VCaP (cell line): ENCODE results near the gene PFKFB1.

Experiments used
- H3K27ac ChIP-seq: fragments of 450-650 bp; 2 replicates; pipeline ENCODE4 v1.5.1; 2017
- TF ChIP-seq, protein P1 (sequence below): fragments of 450-650 bp; conservative IDR thresholded peaks from 2 replicates; pipeline ENCODE4 v1.5.1; 2017; ENCODE audit warnings: mild to moderate bottlenecking, moderate library complexity

Gene PFKFB1

DNA sequence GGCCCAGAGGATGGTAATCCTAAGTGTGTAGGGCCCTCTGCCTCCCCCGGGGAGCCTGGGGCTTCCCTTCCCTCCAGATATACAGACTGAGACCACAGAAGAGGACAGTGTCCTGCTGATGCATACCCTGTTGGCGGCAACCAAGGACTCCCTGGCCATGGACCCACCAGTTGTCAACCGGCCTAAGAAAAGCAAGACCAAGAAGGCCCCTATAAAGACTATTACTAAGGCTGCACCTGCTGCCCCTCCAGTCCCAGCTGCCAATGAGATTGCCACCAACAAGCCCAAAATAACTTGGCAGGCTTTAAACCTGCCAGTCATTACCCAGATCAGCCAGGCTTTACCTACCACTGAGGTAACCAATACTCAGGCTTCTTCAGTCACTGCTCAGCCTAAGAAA is 71.4 kb downstream of the PFKFB1 start:
- H3K27ac ChIP-seq: no peak overlapping the region
- TF ChIP-seq, protein P1, sequence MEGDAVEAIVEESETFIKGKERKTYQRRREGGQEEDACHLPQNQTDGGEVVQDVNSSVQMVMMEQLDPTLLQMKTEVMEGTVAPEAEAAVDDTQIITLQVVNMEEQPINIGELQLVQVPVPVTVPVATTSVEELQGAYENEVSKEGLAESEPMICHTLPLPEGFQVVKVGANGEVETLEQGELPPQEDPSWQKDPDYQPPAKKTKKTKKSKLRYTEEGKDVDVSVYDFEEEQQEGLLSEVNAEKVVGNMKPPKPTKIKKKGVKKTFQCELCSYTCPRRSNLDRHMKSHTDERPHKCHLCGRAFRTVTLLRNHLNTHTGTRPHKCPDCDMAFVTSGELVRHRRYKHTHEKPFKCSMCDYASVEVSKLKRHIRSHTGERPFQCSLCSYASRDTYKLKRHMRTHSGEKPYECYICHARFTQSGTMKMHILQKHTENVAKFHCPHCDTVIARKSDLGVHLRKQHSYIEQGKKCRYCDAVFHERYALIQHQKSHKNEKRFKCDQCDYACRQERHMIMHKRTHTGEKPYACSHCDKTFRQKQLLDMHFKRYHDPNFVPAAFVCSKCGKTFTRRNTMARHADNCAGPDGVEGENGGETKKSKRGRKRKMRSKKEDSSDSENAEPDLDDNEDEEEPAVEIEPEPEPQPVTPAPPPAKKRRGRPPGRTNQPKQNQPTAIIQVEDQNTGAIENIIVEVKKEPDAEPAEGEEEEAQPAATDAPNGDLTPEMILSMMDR: no peak

DNA sequence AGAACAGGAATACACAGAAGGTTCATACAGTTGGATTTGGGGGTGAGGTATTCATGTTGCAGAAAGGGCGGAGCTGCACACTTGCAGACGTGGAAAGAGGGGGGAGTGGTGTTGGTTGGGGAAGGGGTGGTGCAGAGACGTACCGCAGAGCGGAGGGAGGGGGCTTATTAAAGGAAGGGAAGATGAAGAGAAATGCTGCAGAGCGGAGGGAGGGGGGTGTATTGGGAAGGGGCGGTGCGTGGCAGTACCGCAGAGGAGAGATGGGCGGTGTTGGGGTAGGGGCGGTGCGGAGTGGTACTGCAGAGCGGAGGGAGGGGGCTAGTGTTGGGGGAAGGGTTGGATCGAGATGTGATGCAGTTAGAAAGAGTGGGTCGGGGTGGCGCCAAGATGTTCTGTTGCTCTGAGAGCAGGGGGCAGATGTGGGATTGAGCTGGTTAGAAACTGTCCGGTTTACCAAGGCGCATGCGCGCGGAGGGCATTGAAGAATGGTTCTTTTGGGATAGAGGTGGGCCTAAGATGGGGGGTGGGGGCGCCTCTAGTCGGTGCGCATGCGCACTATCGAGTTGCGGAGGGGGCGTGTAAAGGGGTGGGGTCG is 72.5 kb downstream of the PFKFB1 start:
- TF ChIP-seq, protein P1: no peak
- H3K27ac ChIP-seq: no peak overlapping the region

DNA sequence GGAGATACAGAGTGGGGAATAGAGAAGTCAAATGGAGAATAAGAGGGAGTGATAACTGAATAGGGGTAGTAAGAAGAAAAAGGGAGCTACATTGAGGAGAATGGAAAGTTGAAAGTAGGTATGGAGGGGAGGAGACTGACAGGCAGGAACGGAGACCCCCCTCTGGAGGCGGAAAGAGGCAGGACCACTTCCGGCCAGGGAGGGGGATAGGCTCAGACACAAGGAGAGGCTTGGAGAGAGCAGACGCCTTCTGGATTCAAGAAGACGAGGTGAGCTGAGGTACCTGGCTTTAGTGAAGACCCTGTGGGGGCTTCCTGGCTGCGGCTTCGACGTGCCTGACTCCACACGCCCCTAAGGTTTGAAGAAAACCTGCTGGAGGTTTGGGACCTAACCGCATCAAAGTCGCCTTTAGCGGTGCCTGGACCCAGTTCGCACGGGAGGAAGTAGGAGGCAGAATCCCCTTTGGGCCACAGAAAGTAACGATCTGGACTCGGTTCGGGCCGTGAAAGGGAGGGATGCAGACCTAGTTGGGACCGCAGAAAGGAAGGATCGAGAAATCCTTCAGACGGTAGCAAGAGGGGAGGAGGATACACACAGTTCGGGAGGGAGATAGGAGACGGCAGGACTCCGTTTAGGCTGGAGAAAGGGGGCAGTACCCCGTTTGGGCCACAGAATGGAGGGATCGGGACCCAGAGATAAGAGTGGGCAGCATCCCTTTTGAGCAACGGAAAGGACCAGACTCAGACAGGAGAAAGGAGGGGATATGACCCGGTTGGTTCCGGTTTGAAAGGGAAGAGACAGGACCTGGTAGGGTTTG is 73.2 kb downstream of the PFKFB1 start, which contains the start of gene TRO:
Gene TRO (plus strand): TSS at position 215 of the 817 bp plus-strand sequence. CDS start 1,423 bp downstream, outside the sequence.
- H3K27ac ChIP-seq: no peak within 1 kb of the TSS
- TF ChIP-seq, protein P1: no peak

GRCh38 chrX:54909941-54910340 is 84.0 kb downstream of the PFKFB1 start:
- no peak overlapping the region for H3K27ac ChIP-seq
- TF ChIP-seq, protein P1: no peak

DNA sequence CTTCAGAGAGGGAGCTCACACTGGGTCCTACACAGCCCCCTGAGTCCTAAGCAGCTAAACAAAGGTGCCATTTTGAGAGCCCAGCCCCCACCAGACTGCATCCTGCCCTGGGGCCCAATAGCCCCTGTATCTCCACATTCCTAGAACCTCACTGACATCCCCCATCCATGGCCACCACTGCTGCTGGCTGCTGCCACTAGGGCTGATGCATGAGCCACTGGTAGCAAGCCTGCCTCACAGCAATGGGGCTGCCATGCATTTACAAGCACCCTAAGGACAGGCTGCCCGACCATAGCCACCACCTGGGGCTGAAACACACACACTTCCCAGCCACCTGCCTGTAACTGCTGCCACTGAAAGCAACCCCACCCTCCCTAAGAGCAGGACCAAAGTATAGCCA is 99.8 kb downstream of the PFKFB1 start:
- TF ChIP-seq, protein P1: no peak
- H3K27ac ChIP-seq: no peak overlapping the region

GRCh38 chrX:54891573-54891972 is 102.4 kb downstream of the PFKFB1 start:
- TF ChIP-seq, protein P1: peak; percentile 82
- H3K27ac ChIP-seq: no peak overlapping the region

GRCh38 chrX:54885740-54886139 is 108.2 kb downstream of the PFKFB1 start:
- TF ChIP-seq, protein P1: no peak
- H3K27ac ChIP-seq: no peak overlapping the region
